ENCODE measurements around the gene SND1. TPM values are rescaled to one million over a fixed set of nuclear protein-coding genes. Genes with fewer than 3 reads are reported as not detected.

The SND1 gene
- total and polyA plus RNA-seq, 2 donors from 2014 or later: 83.0 to 154 TPM

GRCh38 chr7:127886248-127886647 lies 234.3 kb downstream of the SND1 start:
- Histone ChIP-seq H3K36me3 (ENCODE audit: control insufficient read depth in 2 of 3, insufficient read depth in 3 of 3, low read length in 3 of 3) (peaks cover 0 to 10% (median 4%) of the 10 kb centered on the region in 3 donors), H3K9ac (ENCODE audit: low read length in 3 of 3) (no peak overlapping the region), H3K27me3 (ENCODE audit: control insufficient read depth, insufficient read depth, low read length) (no peaks in the 10 kb centered on the region), H3K9me3 (ENCODE audit: control insufficient read depth in 2 of 3, insufficient read depth in 1 of 3, low read length in 3 of 3) (no peaks in the 10 kb centered on the region), H3K27ac (ENCODE audit: low read depth in 2 of 2, low read length in 2 of 2) (no peak overlapping the region), H3K4me1 (ENCODE audit: control insufficient read depth in 2 of 3, insufficient read depth in 2 of 3, low read depth in 1 of 3, low read length in 3 of 3) (peaks cover 0 to 2% (median 0%) of the 10 kb centered on the region in 3 donors), H3K4me3 (ENCODE audit: low read length in 3 of 3) (no peak overlapping the region)
- intact Hi-C loops (cut with DNase I): no loop called here
- FAIRE-seq (no peak), DNase-seq (no peak)
- TF ChIP-seq CTCF (IDR thresholded peaks at IDR 0.05; ENCODE audit: borderline replicate concordance, extremely low read depth, insufficient read depth): no peak

GRCh38 chr7:127887096-127887495 lies 235.1 kb downstream of the SND1 start:
- peaks cover 0 to 2% (median 0%) of the 10 kb centered on the region in 3 donors for H3K4me1 ChIP-seq (ENCODE audit: control insufficient read depth in 2 of 3, insufficient read depth in 2 of 3, low read depth in 1 of 3, low read length in 3 of 3)
- FAIRE-seq (no peak), DNase-seq (no peak)
- H3K9ac ChIP-seq (ENCODE audit: low read length in 3 of 3): no peak overlapping the region
- H3K4me3 ChIP-seq (ENCODE audit: low read length in 3 of 3): no peak overlapping the region
- H3K27ac ChIP-seq (ENCODE audit: low read depth in 2 of 2, low read length in 2 of 2): no peak overlapping the region
- intact Hi-C loops (cut with DNase I): no loop called here
- peaks cover 0 to 10% (median 7%) of the 10 kb centered on the region in 3 donors for H3K36me3 ChIP-seq (ENCODE audit: control insufficient read depth in 2 of 3, insufficient read depth in 3 of 3, low read length in 3 of 3)
- H3K9me3 ChIP-seq (ENCODE audit: control insufficient read depth in 2 of 3, insufficient read depth in 1 of 3, low read length in 3 of 3): no peaks in the 10 kb centered on the region
- no peak for TF ChIP-seq CTCF (IDR thresholded peaks at IDR 0.05; ENCODE audit: borderline replicate concordance, extremely low read depth, insufficient read depth)
- no peaks in the 10 kb centered on the region for H3K27me3 ChIP-seq (ENCODE audit: control insufficient read depth, insufficient read depth, low read length)

- peaks cover 0 to 10% (median 7%) of the 10 kb centered on the region in 3 donors for H3K36me3 ChIP-seq (ENCODE audit: control insufficient read depth in 2 of 3, insufficient read depth in 3 of 3, low read length in 3 of 3)
- no peak overlapping the region for H3K27ac ChIP-seq (ENCODE audit: low read depth in 2 of 2, low read length in 2 of 2)
- peaks cover 0 to 2% (median 0%) of the 10 kb centered on the region in 3 donors for H3K4me1 ChIP-seq (ENCODE audit: control insufficient read depth in 2 of 3, insufficient read depth in 2 of 3, low read depth in 1 of 3, low read length in 3 of 3)
- TF ChIP-seq CTCF (IDR thresholded peaks at IDR 0.05; ENCODE audit: borderline replicate concordance, extremely low read depth, insufficient read depth): no peak
- H3K9ac ChIP-seq (ENCODE audit: low read length in 3 of 3): no peak overlapping the region
- no peak for DNase-seq
- H3K27me3 ChIP-seq (ENCODE audit: control insufficient read depth, insufficient read depth, low read length): no peaks in the 10 kb centered on the region
- no peak for FAIRE-seq
- H3K4me3 ChIP-seq (ENCODE audit: low read length in 3 of 3): no peak overlapping the region
- intact Hi-C loops (cut with DNase I): no loop called here
- no peaks in the 10 kb centered on the region for H3K9me3 ChIP-seq (ENCODE audit: control insufficient read depth in 2 of 3, insufficient read depth in 1 of 3, low read length in 3 of 3)
Measured at GRCh38 chr7:127887631-127888030, 235.6 kb downstream of the SND1 start.

GRCh38 chr7:127888411-127888810 lies 236.4 kb downstream of the SND1 start:
- Histone ChIP-seq H3K36me3 (ENCODE audit: control insufficient read depth in 2 of 3, insufficient read depth in 3 of 3, low read length in 3 of 3) (peaks cover 0 to 10% (median 7%) of the 10 kb centered on the region in 3 donors), H3K27me3 (ENCODE audit: control insufficient read depth, insufficient read depth, low read length) (no peaks in the 10 kb centered on the region), H3K9ac (ENCODE audit: low read length in 3 of 3) (no peak overlapping the region), H3K27ac (ENCODE audit: low read depth in 2 of 2, low read length in 2 of 2) (no peak overlapping the region), H3K4me1 (ENCODE audit: control insufficient read depth in 2 of 3, insufficient read depth in 2 of 3, low read depth in 1 of 3, low read length in 3 of 3) (peaks cover 0 to 2% (median 0%) of the 10 kb centered on the region in 3 donors), H3K9me3 (ENCODE audit: control insufficient read depth in 2 of 3, insufficient read depth in 1 of 3, low read length in 3 of 3) (no peaks in the 10 kb centered on the region), H3K4me3 (ENCODE audit: low read length in 3 of 3) (no peak overlapping the region)
- FAIRE-seq: no peak
- no peak for DNase-seq
- intact Hi-C loops (cut with DNase I): no loop called here
- no peak for TF ChIP-seq CTCF (IDR thresholded peaks at IDR 0.05; ENCODE audit: borderline replicate concordance, extremely low read depth, insufficient read depth)

All from kidney (tissue), 14 donors.